ENCODE results near the gene CCDC85C. TPM values are rescaled to one million over a fixed set of nuclear protein-coding genes. Genes with fewer than 3 reads are reported as not detected.

Gene CCDC85C
- total RNA-seq, 1 experiment from 2014 or later: 35.8 TPM

- no peak for TF ChIP-seq ZNF219 (CRISPR knock-in tag; IDR thresholded peaks at IDR 0.05; ENCODE audit: borderline replicate concordance)
- TF ChIP-seq USF1 (CRISPR knock-in tag; IDR thresholded peaks at IDR 0.05): 0 out of 2 replicates have a peak, but pooled peaks have one; percentile 41
- peak; percentile 77 for TF ChIP-seq MAX (CRISPR knock-in tag; IDR thresholded peaks at IDR 0.05)
- TF ChIP-seq TEAD4 (CRISPR knock-in tag; IDR thresholded peaks at IDR 0.05): no peak
- TF ChIP-seq, protein P1, sequence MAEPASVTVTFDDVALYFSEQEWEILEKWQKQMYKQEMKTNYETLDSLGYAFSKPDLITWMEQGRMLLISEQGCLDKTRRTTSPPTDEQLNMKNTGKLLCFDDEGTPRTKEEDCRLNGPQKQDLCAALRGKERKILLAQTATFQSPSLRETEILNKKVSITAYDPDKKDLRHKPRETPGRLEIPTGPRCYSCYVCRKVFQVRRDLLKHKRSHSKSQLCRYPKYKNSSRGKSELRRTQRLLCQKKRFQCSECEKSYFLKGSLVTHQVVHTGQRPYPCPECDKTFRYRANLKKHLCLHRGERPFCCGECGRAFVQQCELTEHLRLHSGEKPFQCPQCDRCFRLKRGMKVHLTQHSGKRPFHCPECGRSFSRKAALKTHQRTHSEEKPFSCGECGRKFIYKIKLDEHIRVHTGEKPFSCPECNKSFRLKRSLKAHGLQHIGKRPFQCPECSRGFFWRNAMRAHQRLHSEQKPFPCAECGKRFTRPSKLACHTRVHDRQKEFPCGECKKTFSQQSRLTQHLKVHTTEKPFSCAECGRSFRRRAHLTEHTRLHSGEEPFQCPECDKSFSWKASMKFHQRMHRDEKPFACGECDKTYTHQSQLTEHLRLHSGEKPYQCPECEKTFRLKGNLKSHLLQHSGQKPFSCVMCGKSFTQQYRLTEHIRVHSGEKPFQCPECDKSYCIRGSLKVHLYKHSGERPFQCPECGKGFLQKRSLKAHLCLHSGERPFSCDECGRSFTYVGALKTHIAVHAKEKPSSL (CRISPR knock-in tag; conservative IDR thresholded peaks at IDR 0.05): no peak
These were observed 79.8 kb downstream of the CCDC85C start (continued) for GRCh38 chr14:99524091-99524661.

DNA sequence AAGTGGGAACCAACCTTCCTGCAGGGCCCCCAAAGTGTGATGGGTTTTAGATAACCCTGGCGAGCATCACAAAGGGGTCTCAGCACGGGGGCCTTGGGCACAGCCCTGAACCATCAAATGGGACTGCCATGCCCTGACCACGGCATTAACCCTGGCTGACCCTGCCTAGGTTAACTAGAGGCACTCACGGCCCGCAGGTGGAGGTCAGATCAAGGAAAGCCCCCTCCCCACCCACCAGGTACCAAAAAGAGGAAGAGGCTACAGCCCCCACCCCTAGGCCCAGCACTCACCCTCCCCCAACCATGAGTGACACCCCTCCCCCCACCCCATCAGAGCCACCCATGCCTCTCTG, 80.3 kb downstream of the CCDC85C start:
- POLR2A ChIA-PET: interaction anchor here (0.7 to 1.2 kb wide), 2 partner anchors 41 to 43 kb away, joined by 3 read pairs; partner anchors contain the start of genes CCNK and SETD3
- TF ChIP-seq ATF1 (CRISPR knock-in tag; IDR thresholded peaks at IDR 0.05) (no peak), NFE2L1 (CRISPR knock-in tag; IDR thresholded peaks at IDR 0.05) (no peak), FOXP1 (CRISPR knock-in tag; IDR thresholded peaks at IDR 0.05; ENCODE audit: borderline replicate concordance) (no peak), GRHL2 (CRISPR knock-in tag; IDR thresholded peaks at IDR 0.05; ENCODE audit: insufficient replicate concordance, severe bottlenecking) (no peak), NFATC4 (CRISPR knock-in tag; IDR thresholded peaks at IDR 0.05) (no peak), ZNF532 (CRISPR knock-in tag; IDR thresholded peaks at IDR 0.05; ENCODE audit: borderline replicate concordance) (no peak)
- TF ChIP-seq, protein P2, sequence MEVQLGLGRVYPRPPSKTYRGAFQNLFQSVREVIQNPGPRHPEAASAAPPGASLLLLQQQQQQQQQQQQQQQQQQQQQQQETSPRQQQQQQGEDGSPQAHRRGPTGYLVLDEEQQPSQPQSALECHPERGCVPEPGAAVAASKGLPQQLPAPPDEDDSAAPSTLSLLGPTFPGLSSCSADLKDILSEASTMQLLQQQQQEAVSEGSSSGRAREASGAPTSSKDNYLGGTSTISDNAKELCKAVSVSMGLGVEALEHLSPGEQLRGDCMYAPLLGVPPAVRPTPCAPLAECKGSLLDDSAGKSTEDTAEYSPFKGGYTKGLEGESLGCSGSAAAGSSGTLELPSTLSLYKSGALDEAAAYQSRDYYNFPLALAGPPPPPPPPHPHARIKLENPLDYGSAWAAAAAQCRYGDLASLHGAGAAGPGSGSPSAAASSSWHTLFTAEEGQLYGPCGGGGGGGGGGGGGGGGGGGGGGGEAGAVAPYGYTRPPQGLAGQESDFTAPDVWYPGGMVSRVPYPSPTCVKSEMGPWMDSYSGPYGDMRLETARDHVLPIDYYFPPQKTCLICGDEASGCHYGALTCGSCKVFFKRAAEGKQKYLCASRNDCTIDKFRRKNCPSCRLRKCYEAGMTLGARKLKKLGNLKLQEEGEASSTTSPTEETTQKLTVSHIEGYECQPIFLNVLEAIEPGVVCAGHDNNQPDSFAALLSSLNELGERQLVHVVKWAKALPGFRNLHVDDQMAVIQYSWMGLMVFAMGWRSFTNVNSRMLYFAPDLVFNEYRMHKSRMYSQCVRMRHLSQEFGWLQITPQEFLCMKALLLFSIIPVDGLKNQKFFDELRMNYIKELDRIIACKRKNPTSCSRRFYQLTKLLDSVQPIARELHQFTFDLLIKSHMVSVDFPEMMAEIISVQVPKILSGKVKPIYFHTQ (CRISPR knock-in tag; IDR thresholded peaks at IDR 0.05): no peak
- TF ChIP-seq, protein P3, sequence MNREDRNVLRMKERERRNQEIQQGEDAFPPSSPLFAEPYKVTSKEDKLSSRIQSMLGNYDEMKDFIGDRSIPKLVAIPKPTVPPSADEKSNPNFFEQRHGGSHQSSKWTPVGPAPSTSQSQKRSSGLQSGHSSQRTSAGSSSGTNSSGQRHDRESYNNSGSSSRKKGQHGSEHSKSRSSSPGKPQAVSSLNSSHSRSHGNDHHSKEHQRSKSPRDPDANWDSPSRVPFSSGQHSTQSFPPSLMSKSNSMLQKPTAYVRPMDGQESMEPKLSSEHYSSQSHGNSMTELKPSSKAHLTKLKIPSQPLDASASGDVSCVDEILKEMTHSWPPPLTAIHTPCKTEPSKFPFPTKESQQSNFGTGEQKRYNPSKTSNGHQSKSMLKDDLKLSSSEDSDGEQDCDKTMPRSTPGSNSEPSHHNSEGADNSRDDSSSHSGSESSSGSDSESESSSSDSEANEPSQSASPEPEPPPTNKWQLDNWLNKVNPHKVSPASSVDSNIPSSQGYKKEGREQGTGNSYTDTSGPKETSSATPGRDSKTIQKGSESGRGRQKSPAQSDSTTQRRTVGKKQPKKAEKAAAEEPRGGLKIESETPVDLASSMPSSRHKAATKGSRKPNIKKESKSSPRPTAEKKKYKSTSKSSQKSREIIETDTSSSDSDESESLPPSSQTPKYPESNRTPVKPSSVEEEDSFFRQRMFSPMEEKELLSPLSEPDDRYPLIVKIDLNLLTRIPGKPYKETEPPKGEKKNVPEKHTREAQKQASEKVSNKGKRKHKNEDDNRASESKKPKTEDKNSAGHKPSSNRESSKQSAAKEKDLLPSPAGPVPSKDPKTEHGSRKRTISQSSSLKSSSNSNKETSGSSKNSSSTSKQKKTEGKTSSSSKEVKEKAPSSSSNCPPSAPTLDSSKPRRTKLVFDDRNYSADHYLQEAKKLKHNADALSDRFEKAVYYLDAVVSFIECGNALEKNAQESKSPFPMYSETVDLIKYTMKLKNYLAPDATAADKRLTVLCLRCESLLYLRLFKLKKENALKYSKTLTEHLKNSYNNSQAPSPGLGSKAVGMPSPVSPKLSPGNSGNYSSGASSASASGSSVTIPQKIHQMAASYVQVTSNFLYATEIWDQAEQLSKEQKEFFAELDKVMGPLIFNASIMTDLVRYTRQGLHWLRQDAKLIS (CRISPR knock-in tag; IDR thresholded peaks at IDR 0.05; ENCODE audit: borderline replicate concordance): no peak
- DNase-seq (ENCODE audit: low spot score) (no peak), ATAC-seq (no peak)
- H3K36me3 Mint-ChIP-seq: no peaks in the 10 kb centered on the region
- H3K27ac Mint-ChIP-seq: no peak overlapping the region
- CTCF ChIA-PET: interaction anchor here (0.5 to 2.9 kb wide), 20 partner anchors 14 to 669 kb away, joined by 3 to 24 read pairs (median 4); partner anchors contain the start of genes CCNK, CYP46A1 and SETD3
- no peak overlapping the region for H3K4me3 Mint-ChIP-seq
- H3K27me3 Mint-ChIP-seq (ENCODE audit: low read depth): no peaks in the 10 kb centered on the region
- peaks cover 49% of the 10 kb centered on the region for H3K4me1 Mint-ChIP-seq
- no peaks in the 10 kb centered on the region for H3K9me3 Mint-ChIP-seq
